Effector CD8-positive, alpha-beta T cell (primary cell): ENCODE measurements around the gene GPR183.

Source experiments
- DNase-seq: peaks from one replicate; lab custom pipeline; 2025; lab: John Stamatoyannopoulos, UW

Gene GPR183

DNA sequence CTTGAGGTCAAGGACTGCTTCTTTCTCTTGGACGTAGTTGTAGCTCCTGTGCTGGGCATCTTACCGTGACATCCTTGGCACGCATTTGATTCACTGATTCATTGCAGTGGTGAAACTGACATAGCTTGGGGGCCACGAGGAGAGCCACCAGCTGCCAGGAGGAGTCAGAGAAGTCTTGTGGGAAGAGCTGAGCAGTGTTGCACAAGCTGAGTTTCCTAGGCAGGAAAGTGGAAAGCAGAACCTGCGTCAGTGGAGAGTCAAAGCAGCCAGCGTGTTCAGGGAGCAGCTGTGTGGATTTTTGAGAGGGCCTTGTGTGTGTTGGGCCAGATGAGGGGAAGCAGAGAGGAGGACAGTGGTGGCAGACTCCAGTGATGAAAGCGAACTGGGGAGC, 5.3 kb upstream of the GPR183 start:
- no peak for DNase-seq

DNA sequence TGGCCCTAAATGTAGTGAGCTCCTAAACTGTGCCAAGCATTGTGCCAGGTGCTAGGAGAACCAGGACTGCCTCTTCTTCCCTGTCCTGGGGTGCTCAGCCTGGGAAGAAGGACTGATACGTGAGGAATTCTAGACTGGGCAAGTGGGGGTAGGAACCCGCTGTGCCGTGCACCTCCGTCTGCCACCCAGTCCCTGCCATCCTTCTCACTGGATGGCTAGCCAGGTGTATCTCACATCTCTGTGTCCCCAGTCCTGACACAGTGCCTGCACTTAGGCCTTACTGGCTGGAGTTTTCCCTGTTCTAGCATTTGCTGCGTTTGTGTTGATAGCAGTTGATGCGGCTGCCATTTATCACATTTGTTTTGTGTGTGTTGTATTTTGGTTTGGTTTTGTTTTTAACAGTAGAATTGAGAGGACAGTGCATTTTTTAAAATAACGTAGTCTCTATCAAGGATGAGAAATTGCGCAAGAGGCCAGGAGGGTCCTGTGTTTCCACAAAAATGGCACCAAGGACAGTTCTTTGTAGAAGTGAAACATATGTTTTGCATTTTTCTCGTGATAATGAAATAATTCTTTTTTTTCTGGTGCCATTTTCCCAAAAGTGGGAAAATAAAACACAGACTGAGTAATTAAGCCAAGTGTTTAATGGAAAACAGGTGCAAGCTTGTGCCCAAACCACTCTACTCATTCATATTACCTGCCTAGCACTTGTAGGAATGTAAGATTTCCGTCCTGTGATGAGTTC, 4.7 kb upstream of the GPR183 start:
- DNase-seq: no peak

GRCh38 chr13:99311137-99311536, 3.9 kb upstream of the GPR183 start:
- no peak for DNase-seq

- no peak for DNase-seq
Measured at GRCh38 chr13:99310382-99311031, 3.3 kb upstream of the GPR183 start.

GRCh38 chr13:99308471-99309087, 1.4 kb upstream of the GPR183 start:
- no peak for DNase-seq

DNA sequence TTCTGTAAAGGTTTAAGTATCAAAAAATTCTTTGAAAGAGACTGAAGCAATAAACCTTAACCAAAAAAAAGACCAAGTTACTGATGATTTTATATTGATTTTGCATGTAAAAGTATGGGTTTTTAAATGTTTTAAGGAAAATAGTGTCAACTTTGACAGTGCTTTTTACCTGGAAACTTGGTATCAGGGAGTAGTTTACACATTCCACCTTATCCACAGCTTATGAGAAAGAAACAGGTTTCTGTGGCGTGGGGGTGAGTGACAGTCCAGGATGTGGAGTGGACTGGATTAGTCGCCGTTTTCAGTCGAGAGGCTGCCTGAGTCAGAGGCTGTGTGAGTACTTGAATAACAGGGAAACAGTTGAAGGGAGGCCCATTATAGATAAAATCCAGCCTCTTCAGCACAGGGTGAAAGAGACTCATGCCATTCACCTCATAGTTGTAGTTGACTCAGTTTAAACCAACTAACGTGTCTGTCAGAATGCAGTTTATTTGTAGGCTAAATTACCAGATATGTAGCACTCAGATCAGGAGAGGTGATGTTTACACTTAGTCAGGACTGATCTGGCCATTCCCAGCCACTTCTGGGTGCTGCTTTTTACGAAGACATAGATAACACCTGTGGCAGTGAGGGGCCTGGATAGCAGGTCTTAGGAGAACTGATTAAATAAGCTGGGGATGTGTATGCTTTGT, 595 bp upstream of the GPR183 start:
- no peak for DNase-seq

GRCh38 chr13:99305566-99305965, 1.6 kb downstream of the GPR183 start:
- DNase-seq: no peak

- no peak for DNase-seq
Measured at GRCh38 chr13:99305158-99305557, 2.0 kb downstream of the GPR183 start.

DNA sequence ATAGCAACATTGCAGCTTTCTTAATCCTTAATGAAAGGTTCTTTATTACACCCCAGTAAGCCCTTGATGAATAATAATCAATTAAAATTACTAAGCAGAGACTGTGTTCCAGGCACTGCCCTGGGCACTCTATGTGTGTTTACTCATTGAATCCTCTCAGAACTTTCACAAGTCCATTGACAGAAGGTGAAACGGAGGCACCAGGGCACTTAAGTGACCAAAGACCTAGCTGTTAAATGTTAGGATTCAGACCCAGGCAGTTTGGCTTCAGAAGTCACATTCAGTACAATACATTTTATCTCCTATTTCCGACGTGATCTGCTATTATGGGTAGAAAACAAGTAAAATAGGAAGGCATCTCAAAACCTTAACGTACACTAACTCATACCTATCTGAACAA, 2.7 kb downstream of the GPR183 start:
- no peak for DNase-seq

- DNase-seq: no peak
Measured at GRCh38 chr13:99303863-99304521, 3.2 kb downstream of the GPR183 start.

- no peak for DNase-seq
Measured at GRCh38 chr13:99302637-99303505, 4.3 kb downstream of the GPR183 start.

DNA sequence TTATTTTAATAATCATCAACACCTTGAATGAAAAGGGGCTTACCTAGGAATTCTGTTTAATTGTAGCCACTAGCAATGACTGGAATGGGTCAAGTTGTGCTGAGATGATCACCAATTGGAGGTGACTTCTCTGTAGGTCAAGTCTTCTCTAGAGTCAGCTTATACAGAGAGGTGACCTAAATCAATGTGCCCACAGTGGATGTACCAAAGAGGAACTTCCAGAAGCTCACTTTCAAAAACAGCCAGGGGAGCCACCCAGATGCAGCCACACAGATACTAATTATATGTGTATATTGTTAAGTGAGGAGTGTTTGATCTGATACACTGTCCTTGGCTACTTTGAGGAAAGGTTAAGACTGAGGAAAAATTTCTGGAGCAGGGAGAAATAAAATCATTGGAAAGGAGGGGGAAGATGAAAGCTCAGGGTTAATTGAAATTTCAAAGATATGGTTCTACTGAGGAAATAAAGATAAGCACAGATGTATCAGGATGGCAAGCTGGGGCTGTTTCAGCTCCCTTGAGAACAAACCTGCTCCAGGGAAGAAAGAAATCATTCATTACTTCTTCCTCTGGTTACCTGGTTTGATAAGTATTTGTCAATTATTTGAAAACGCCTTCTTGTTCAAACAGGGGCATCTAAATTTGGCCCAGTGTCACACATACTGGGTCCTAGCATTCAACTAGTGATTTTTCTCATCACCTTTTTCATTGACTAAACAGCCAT, 5.1 kb downstream of the GPR183 start:
- no peak for DNase-seq

- no peak for DNase-seq
Measured at GRCh38 chr13:99301056-99301838, 6.0 kb downstream of the GPR183 start.

DNA sequence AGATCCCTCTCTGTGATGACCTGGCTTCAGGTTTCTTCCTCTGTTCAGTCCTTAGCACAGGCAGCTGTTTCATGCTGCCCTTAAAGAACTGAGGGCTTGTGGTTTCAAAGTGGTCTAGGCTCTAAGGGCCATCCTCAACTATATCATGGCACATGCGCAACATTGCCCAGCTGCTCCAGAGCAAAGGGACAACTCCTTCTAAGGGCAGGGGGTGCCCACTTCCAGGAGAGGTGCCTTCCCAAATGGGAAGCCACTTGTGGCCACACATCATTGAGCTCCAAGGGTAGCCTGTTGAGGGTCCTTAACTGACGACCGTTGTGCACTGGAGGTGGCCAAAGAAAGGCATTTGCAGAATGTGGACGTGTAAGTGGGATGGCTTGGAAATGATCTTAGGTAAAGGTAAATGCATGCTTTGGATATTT, 7.3 kb downstream of the GPR183 start:
- DNase-seq: no peak

DNA sequence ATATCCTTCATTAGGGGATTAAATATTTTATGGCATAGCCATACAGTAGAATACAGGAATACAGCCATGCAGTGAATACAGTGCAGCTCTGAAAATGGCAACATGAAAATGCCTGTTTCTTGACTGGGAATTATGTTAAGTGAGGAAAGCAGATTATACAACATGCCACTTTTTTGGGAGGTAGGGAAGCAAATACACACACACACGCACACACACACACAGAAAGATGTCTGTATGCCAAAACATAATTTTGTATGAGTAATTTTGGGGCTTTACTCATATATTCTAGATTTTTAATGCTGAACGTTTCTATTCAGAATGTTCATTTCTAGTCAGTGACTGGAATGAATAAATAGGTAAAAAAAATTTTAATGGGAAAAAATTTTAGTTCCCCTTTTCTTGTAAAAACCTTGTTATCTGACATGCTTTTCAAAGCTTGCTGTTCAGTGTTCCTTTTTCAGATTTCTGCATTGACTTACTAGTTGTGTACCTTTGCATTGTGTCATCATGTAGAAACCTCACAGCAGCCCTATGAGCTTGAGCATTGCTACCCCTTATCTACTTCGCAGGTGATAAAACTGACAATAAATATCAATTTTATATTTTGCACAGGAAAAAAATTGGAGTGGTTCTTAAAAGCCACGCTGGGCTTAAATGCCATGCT, 7.8 kb downstream of the GPR183 start:
- DNase-seq: no peak

DNA sequence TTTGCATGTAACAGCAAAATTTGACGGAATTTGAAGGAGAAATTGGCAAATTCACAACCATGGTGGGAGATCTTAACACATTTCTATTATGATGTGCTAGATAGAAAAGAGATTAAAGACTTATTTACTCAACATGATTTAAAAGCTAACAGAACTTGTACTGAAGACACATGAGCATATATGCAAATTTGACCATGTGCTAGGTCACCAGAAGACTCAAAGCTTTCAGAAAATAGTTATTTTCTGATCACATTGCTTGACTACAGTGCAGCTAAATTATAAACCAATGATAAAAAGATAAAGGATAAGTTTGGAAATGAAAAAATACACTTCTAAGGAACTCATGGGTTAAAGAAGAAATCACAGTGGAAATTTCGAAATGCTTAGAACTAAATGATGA, 9.1 kb downstream of the GPR183 start:
- DNase-seq: no peak

GRCh38 chr13:99297331-99297730, 9.9 kb downstream of the GPR183 start:
- DNase-seq: no peak

- DNase-seq: no peak
Measured at GRCh38 chr13:99296398-99296797, 10.8 kb downstream of the GPR183 start.
